Measurements from ENCODE around the gene LMBR1L. TPM values are rescaled to one million over a fixed set of nuclear protein-coding genes. Genes with fewer than 3 reads are reported as not detected.
A peak's percentile ranks its signal among the peaks of the same experiment; 100 is the strongest.

LMBR1L gene
- polyA plus RNA-seq, 3 donors = 22.0 to 104 (median 25.9) TPM

DNA sequence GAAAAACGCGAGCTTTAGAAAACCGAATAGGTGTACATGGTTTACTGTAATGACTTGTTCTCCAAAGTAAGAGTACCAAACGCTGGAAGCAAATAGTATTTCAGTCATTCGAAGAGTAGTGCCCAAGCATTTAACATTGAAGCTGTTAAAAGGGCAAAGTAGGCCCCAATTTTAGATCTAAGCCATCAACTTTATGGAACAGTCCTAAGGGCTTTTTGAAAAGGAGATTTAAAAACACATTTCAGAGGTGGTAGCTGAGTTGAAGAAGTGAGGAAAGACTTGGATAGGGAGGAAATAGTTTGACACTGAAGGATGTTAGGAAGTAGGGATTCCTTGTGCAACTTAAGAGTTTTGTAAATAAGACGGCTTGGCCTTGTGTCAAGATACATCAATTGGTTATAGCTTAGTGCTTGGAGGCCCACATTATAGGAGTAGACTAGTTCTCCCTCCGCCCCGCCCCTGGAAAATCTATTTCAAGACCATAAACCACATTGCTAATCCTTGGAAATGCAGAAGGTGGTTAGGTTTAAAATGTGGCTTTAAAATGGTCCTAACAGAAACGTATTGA is 21.3 kb upstream of the LMBR1L start:
- Histone ChIP-seq H3K79me2 (ENCODE audit: insufficient read depth, low read length) (peaks cover 42% of the 10 kb centered on the region), H3K9ac (ENCODE audit: insufficient read depth, low read length, poor library complexity, severe bottlenecking) (peak overlapping the region; percentile 93), H4K20me1 (ENCODE audit: insufficient read depth, low read length) (peaks cover 33% of the 10 kb centered on the region), H3K27ac (ENCODE audit: low read depth in 1 of 2, low read length in 2 of 2) (peak overlapping the region in 1 of 2 donors; percentile 94), H3K4me2 (replicated peaks; ENCODE audit: extremely low read depth, low read length, poor library complexity, severe bottlenecking) (peak overlapping the region; percentile 97), H3K27me3 (ENCODE audit: control insufficient read depth in 2 of 2, insufficient read depth in 2 of 2, low read length in 2 of 2) (no peaks in the 10 kb centered on the region), H2AFZ (ENCODE audit: insufficient read depth, low read depth, low read length, poor library complexity, severe bottlenecking) (peak overlapping the region; percentile 64), H3K4me1 (ENCODE audit: control insufficient read depth in 1 of 2, insufficient read depth in 2 of 2, low read length in 2 of 2) (peaks cover 27 to 43% of the 10 kb centered on the region in 2 donors), H3K36me3 (replicated peaks in 1 of 2; ENCODE audit: control insufficient read depth in 1 of 2, insufficient read depth in 2 of 2, low read length in 2 of 2) (peaks cover 22 to 27% of the 10 kb centered on the region in 2 donors), H3K4me3 (replicated peaks in 1 of 3; ENCODE audit: low read depth in 2 of 3, low read length in 3 of 3) (peak overlapping the region; percentile 44 to 98 (median 84)), H3K9me3 (replicated peaks in 1 of 2; ENCODE audit: control insufficient read depth in 1 of 2, insufficient read depth in 1 of 2, low read length in 2 of 2) (no peaks in the 10 kb centered on the region)
- Mint-ChIP-seq H3K27me3 (ENCODE audit: low read depth in 3 of 3) (no peaks in the 10 kb centered on the region), H3K4me3 (peak overlapping the region; percentile 80 to 92), H3K4me1 (peaks cover 37% of the 10 kb centered on the region), H3K36me3 (peaks cover 30 to 41% of the 10 kb centered on the region in 2 donors), H3K9me3 (peaks cover 0 to 2% (median 0%) of the 10 kb centered on the region in 7 donors), H3K27ac (peak overlapping the region; percentile 32 to 94 (median 83))
- no peak for TF ChIP-seq CTCF (IDR thresholded peaks at IDR 0.05)
- DNase-seq = no peak
- intact Hi-C loops (cut with micrococcal nuclease) = loop anchor here (5.0 to 10.0 kb wide), 5 partner anchors 50 to 103 kb away; partner anchors contain the start of gene TUBA1A (in 1 of the 2)
- WGBS (ENCODE audit: insufficient coverage) = 0% methylated on average over 5 of the region's 9 CpGs

- peak; percentile 75 to 80 (median 75) for DNase-seq
- TF ChIP-seq CTCF (IDR thresholded peaks at IDR 0.05) = no peak
- H3K9me3 Mint-ChIP-seq = peaks cover 0 to 2% (median 0%) of the 10 kb centered on the region in 7 donors
- Histone ChIP-seq H3K4me1 (ENCODE audit: control insufficient read depth in 1 of 2, insufficient read depth in 2 of 2, low read length in 2 of 2) (peaks cover 27 to 43% of the 10 kb centered on the region in 2 donors), H4K20me1 (ENCODE audit: insufficient read depth, low read length) (peaks cover 38% of the 10 kb centered on the region), H2AFZ (ENCODE audit: insufficient read depth, low read depth, low read length, poor library complexity, severe bottlenecking) (peak within 1 kb of the TSS; percentile 70), H3K27ac (ENCODE audit: low read depth in 1 of 2, low read length in 2 of 2) (peak within 1 kb of the TSS; percentile 94 to 97), H3K9ac (ENCODE audit: insufficient read depth, low read length, poor library complexity, severe bottlenecking) (peak within 1 kb of the TSS; percentile 93), H3K9me3 (replicated peaks in 1 of 2; ENCODE audit: control insufficient read depth in 1 of 2, insufficient read depth in 1 of 2, low read length in 2 of 2) (no peaks in the 10 kb centered on the region), H3K4me3 (replicated peaks in 1 of 3; ENCODE audit: low read depth in 2 of 3, low read length in 3 of 3) (peak within 1 kb of the TSS; percentile 84 to 99 (median 98)), H3K36me3 (replicated peaks in 1 of 2; ENCODE audit: control insufficient read depth in 1 of 2, insufficient read depth in 2 of 2, low read length in 2 of 2) (peaks cover 22 to 29% of the 10 kb centered on the region in 2 donors), H3K79me2 (ENCODE audit: insufficient read depth, low read length) (peaks cover 42% of the 10 kb centered on the region), H3K27me3 (ENCODE audit: control insufficient read depth in 2 of 2, insufficient read depth in 2 of 2, low read length in 2 of 2) (no peaks in the 10 kb centered on the region), H3K4me2 (replicated peaks; ENCODE audit: extremely low read depth, low read length, poor library complexity, severe bottlenecking) (peak within 1 kb of the TSS; percentile 97)
- WGBS (ENCODE audit: insufficient coverage) = under 1% methylated on average over 77 of the region's 79 CpGs
- intact Hi-C loops (cut with micrococcal nuclease) = loop anchor here (5.0 to 10.0 kb wide), 5 partner anchors 51 to 104 kb away; partner anchors contain the start of gene TUBA1A (in 1 of the 2)
- H3K36me3 Mint-ChIP-seq = peaks cover 31 to 42% of the 10 kb centered on the region in 2 donors
- peak within 1 kb of the TSS; percentile 94 to 97 for H3K4me3 Mint-ChIP-seq
- peaks cover 38% of the 10 kb centered on the region for H3K4me1 Mint-ChIP-seq
- no peaks in the 10 kb centered on the region for H3K27me3 Mint-ChIP-seq (ENCODE audit: low read depth in 3 of 3)
- H3K27ac Mint-ChIP-seq = peak within 1 kb of the TSS; percentile 94 to 96 (median 96)
These were observed 20.6 kb upstream of the LMBR1L start, which contains the start of gene TUBA1B for GRCh38 chr12:49131051-49131893. TSS of gene TUBA1B (minus strand) at chr12:49131395. CDS start at chr12:49131300, 95 bp downstream.
